T-helper 2 cell treated with Interferon-gamma antibody and Interleukin-4, amounts not matched to agents 100 ng/mL and 5 ng/mL, for 36 hours (primary cell): ENCODE measurements around the gene HOXB6. TPM values are rescaled to one million over a fixed set of nuclear protein-coding genes. Genes with fewer than 3 reads are reported as not detected.

Experiments
- intact Hi-C: fragments of 100-400 bp; cut with micrococcal nuclease; formaldehyde crosslinking; loops from one replicate; pipeline ENCODE4 v1.15.1; 2023
- total RNA-seq: library from RNA; stranded (reverse); gene quantifications from 2 replicates; pipeline ENCODE4 v1.2.3, GENCODE V29; 2022

The HOXB6 gene
- total RNA-seq, 1 donor from 2014 or later: not detected

GRCh38 chr17:48623583-48623982, 18.8 kb upstream of the HOXB6 start:
- intact Hi-C loops: no loop called here

- intact Hi-C loops: no loop called here
Observed at GRCh38 chr17:48622857-48623256, 18.1 kb upstream of the HOXB6 start.

DNA sequence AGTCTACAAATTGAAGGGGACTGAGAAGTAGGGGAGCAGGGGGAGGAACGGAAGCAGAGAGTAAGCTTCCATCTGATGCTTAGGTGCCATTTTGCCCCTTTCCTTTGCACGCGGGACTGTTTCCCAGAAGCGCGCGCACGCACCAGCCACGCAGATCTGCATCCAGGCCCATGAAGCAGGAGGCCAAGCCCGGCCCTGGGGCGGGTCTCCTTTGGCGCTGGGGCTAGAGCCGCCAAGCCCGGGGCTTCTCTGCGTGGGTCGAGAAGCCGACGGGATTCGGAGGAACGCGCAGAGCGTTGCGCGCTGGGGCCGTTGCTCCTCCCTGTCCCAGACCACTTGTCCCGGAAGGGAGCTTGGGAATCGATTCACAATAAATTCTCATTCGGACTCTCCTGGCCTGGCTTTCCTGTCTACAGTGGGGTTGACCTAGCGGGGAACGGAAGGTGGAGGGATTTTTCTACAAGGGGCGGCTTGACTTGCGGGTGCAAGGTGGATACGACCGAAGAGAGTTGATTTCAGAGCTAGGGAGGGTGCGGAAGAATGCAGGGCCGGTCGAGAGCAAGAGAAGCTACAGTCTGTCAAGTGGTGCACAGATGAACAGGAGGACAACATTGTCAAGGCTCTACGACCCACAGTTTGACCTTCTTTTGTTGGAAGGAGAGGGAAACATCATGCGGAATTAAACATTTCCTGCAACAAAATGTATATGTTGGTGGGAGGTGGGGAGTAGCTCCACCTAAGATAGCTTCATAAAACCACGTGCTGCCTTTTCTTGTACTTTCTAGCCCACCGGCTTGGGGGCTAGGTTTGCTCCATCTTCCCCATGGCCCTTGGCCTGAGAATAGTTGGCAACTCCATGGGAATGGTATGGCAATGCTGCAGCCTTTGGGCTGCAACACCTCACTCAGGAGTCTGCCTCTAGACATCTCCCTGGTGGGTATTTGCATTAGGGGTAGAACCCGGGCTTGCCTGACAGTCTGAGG, 16.9 kb upstream of the HOXB6 start:
- intact Hi-C loops: no loop called here

DNA sequence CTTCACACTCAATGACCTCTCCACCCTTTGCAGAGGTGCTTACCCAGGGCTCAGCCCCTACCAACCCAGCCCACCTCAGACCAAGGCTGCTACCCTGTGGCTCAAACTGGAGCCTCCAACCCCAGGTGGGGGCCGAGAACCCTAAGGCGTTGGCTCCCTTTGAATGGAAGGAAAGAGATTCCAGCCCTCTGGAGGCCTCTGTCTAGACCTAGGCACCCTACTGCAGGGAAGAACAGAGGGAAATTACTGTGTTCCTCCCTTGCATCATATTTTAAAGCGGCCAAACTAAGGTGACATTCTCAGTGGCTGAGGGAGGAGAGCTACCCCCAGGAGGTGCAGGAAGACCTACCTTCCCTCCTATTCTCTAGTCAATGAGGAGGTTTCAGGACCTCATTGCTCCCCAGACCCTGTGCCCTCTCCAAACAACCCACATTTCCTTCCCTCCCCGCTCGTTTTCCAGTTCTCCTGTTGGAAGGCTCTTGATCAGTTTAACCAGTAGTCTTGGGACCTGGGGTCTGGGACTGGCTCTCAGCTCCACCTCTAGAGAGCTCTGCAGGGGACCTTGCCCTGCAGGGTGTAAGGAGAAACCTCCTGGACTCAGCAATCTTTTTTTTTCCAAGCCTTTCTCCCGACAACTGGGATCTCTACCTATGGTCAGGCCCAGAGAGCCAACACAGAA, 15.8 kb upstream of the HOXB6 start:
- intact Hi-C loops: no loop called here

GRCh38 chr17:48619826-48620449, 15.2 kb upstream of the HOXB6 start:
- intact Hi-C loops: loop anchor here (5.0 to 10.0 kb wide), 2 partner anchors 375 to 538 kb away; partner anchors contain the start of gene IGF2BP1

DNA sequence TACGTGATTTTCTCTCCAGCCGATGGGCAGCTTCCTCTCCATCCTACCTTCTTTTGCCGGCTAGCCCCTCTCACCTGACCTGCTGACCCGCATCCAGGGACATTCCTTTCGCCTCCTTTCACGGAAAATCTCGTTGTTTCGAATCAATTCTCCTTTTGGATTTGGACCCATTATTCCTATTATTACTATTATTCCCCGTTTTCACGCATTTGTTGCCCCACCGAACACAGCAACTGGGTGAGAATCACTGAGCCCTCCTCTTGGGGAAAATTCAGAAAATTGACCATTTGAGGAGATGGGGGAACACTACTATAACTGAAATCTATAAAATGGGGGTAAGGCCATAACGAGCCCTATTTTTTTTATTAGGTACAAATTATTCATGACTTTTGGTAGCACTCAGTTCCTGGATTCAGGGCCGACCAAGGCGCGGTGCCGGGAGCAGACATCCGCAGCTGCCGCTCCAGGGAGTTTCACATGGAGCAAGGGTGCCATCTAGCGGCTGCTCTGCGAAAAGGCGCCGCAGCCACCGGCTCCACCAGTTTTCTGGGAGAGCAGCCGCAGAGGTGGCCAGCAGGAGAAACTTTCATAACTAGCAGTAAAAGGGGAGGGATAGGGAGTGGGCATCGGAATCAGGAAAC, 13.6 kb upstream of the HOXB6 start:
- intact Hi-C loops: loop anchor here (1.0 to 10.0 kb wide), 3 partner anchors 376 to 593 kb away; partner anchors contain the start of gene IGF2BP1

GRCh38 chr17:48617471-48618255, 12.9 kb upstream of the HOXB6 start:
- intact Hi-C loops: loop anchor here (1.0 to 10.0 kb wide), 3 partner anchors 377 to 592 kb away; partner anchors contain the start of gene IGF2BP1

DNA sequence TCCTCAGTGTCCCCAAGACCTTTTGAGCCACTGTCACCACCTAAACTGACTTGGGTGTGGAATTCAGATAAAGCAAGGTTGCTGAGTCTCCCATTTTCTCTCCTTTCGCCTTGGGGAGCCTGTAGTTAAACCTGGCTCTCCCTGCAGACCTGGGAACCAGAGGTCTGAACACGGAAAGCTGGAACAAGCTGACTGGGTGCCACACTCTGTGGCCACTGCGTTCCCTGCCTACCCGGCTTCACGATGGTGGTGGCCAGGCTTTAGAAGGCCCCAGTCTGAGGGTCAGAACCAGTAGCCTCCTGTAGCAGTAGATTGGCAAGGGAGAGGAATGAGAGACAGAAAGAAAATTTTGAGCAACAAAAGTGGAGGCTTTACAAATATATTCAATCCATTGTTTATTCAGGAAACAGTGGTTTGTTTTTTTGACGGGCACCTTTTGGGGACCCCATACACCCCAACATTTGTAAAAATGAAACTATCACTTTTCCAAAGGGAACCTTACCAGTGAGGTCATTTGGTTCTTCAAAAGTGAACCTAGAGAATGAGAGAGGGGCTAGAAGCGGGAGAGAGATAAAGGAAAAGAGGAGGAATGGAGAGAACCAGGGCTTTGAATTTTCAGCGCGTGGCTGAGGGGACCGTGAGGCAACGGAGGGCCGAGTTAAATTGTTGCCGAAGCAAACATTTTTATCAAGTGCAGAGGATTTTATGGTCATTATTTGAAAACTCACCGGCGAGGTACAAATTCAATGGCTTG, 12.1 kb upstream of the HOXB6 start:
- intact Hi-C loops: loop anchor here (5.0 to 10.0 kb wide), 2 partner anchors 378 to 535 kb away; partner anchors contain the start of gene IGF2BP1

- intact Hi-C loops: loop anchor here (5.0 to 10.0 kb wide), 2 partner anchors 379 to 534 kb away; partner anchors contain the start of gene IGF2BP1
Observed at GRCh38 chr17:48615963-48616716, 11.4 kb upstream of the HOXB6 start.

DNA sequence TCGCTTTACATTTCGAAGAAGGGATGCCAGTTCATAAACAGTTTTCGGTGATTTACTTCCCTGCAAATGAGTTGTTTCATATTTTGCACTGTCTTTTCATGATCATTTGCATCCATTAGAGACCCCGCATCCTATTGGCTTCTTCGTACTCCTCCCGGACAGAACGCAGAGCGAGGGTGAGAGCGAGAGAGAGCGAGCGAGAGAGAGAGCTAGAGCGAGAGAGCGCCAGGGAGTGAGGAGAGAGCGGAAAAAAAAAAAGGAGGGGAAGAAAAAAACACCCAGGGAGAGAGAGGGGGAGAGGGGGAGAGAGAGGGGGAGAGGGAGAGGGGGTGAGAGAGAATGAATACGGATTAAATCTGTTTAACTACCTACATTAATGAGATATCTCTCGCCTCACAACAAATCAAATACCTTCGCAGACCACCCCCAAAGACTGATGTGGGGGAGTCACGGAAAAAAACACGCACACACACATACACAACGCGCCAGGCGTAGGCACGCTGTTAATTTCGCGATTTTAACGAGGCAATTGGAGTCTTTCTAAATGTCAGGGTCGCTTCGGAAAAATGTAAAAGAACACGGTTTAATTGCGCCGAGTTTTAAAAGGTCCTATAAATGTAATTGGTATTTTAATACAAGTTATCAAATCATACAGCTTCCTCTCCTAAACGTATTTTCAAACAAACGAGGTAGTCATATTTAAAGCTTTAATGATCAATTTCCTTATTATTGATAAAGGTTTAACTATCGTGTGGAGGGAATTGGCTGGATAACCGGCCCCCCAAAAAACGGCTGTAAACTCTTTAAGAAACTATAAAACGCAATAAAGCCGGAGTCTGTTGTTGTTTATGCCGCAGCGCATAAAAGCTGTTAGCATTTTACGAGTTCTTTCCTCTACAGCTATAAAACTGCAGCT, 10.5 kb upstream of the HOXB6 start, which contains the start of gene HOXB8:
Gene HOXB8, minus strand, starts transcription at position 246 of the 916 bp plus-strand sequence. CDS start 588 bp downstream, outside the sequence.
- intact Hi-C loops: loop anchor here (5.0 to 10.0 kb wide), 2 partner anchors 379 to 533 kb away; partner anchors contain the start of gene IGF2BP1

GRCh38 chr17:48613862-48614694, 9.3 kb upstream of the HOXB6 start:
- intact Hi-C loops: loop anchor here (2.0 to 10.0 kb wide), 4 partner anchors 17 to 381 kb away; partner anchors contain the start of genes HOXB13 and IGF2BP1

DNA sequence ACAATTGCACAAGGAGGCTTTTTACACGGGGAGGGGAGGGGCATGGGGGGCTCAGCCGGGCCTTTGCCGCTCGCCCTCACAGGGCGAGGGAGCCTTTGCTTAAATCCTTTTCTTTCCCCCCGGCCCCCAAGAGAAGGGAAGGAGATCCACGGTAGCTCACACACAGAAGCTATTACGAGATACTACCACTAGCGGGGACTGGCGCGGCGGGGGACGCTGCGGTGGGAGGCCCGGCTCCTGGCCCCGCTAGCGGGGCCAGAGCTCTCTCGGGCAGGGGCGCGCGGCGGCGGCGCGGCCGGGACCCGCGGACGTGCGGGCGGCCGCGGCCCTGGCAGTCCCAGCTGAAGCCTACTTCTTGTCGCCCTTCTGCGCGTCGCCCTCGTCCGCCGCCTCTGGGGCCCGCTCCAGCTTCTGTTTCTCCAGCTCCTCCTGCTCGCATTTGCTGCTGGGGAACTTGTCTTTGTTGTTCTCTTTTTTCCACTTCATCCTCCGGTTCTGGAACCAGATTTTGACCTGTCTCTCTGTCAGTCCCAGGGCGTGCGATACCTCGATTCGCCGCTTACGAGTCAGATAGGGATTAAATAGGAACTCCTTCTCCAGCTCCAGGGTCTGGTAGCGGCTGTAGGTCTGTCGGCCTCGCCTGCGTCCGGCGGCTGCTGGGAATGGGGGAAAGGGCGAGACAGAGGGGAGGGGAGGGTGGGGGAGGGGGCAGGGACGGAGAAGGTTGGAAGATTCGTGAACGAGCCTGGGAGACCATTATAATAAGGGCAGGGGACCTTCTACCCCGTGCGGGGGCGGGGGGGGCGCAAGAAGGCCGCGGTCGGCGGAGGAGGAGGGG, 8.3 kb upstream of the HOXB6 start:
- intact Hi-C loops: loop anchor here (2.0 to 10.0 kb wide), 4 partner anchors 16 to 382 kb away; partner anchors contain the start of genes HOXB13 and IGF2BP1

- intact Hi-C loops: loop anchor here (2.0 to 10.0 kb wide), 4 partner anchors 16 to 382 kb away; partner anchors contain the start of genes HOXB13 and IGF2BP1
Observed at GRCh38 chr17:48612456-48612853, 7.7 kb upstream of the HOXB6 start.

DNA sequence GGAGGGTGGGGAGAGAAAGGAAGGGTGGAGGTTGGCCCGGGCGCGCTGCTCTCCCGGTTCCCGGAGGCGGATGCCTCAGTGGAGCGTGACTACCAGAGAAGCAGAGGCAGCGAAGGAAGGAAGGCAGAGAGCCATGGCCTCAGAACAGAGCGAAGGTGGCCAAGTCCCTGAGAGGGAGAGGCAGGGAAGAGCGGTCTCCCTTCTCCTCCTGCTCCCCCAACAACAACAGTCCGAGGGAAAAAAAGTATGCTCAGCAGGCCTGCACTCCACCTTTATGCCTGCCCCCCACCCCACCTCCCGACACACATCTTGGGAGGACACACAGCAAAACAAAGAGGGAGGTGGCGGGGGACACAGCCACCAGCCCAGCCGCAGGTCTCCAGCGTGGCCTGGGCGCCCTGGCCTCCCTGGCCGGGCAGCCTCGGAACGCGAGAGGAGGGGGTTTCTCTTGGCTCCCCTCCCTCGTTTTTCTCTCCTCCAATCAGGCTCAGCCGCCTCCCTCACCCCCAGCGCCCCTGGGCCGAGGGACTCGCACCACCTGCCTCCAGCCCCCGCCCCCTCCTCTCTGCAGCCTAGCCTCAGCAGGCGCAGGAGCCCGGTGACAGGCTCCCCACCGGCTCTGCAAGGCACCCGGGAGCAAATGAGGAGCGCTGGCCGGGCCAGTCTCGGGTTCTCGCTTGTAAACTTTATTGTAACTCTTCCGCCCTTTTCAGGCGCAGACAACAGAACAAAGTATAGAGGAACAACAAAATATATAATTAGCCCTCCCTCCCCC, 7.1 kb upstream of the HOXB6 start:
- intact Hi-C loops: loop anchor here (2.0 to 10.0 kb wide), 4 partner anchors 15 to 383 kb away; partner anchors contain the start of genes HOXB13 and IGF2BP1
